Activated CD4-positive, CD25-positive, alpha-beta regulatory T cell (primary cell): Measurements from ENCODE around the gene ABCA10.
"Not testable (repeated sequence)": the region's sequence is repeated elsewhere in the genome, so short reads cannot be mapped to it uniquely, and the experiment has no call there.

ENCODE experiments used
- DNase-seq, 4 experiments: peaks; one replicate each; lab custom pipeline; 2025; lab: John Stamatoyannopoulos, UW

The ABCA10 gene

GRCh38 chr17:69228576-69228975 is at the start of gene ABCA10:
TSS of gene ABCA10 (minus strand) at chr17:69228824. CDS start at chr17:69225358, 3,466 bp downstream.
- DNase-seq = no peak

- DNase-seq = not testable (repeated sequence)
These were observed 47.7 kb upstream of the ABCA10 start for GRCh38 chr17:69276279-69276678.

- no peak for DNase-seq
These were observed 47.1 kb upstream of the ABCA10 start for GRCh38 chr17:69275751-69276150.

GRCh38 chr17:69271023-69271422 is 42.4 kb upstream of the ABCA10 start:
- DNase-seq = no peak

GRCh38 chr17:69269131-69269998 is 40.7 kb upstream of the ABCA10 start:
- no peak for DNase-seq

- no peak for DNase-seq
These were observed 40.0 kb upstream of the ABCA10 start for GRCh38 chr17:69268543-69269014.

- no peak for DNase-seq
These were observed 38.6 kb upstream of the ABCA10 start for GRCh38 chr17:69267219-69267618.

GRCh38 chr17:69265873-69266272 is 37.2 kb upstream of the ABCA10 start:
- no peak for DNase-seq

- DNase-seq = no peak
These were observed 25.6 kb upstream of the ABCA10 start for GRCh38 chr17:69254187-69254586.

GRCh38 chr17:69250641-69251040 is 22.0 kb upstream of the ABCA10 start:
- no peak for DNase-seq

GRCh38 chr17:69246726-69247375 is 18.2 kb upstream of the ABCA10 start:
- no peak for DNase-seq

GRCh38 chr17:69246202-69246601 is 17.6 kb upstream of the ABCA10 start:
- no peak for DNase-seq

- no peak for DNase-seq
These were observed 17.0 kb upstream of the ABCA10 start for GRCh38 chr17:69245617-69246016.

- no peak for DNase-seq
These were observed 11.3 kb upstream of the ABCA10 start for GRCh38 chr17:69239611-69240600.

- DNase-seq = no peak
These were observed 8.3 kb upstream of the ABCA10 start for GRCh38 chr17:69236946-69237345.

- no peak for DNase-seq
These were observed 7.8 kb upstream of the ABCA10 start for GRCh38 chr17:69236464-69236863.

GRCh38 chr17:69235338-69236058 is 6.9 kb upstream of the ABCA10 start:
- DNase-seq = peak in 3 of 4 experiments; percentile 8 to 20 (median 10)

GRCh38 chr17:69232650-69233049 is 4.0 kb upstream of the ABCA10 start:
- DNase-seq = no peak

GRCh38 chr17:69231521-69231920 is 2.9 kb upstream of the ABCA10 start:
- DNase-seq = no peak

GRCh38 chr17:69230939-69231338 is 2.3 kb upstream of the ABCA10 start:
- DNase-seq = no peak

GRCh38 chr17:69228018-69228417 is 606 bp downstream of the ABCA10 start:
- DNase-seq = no peak
